ENCODE data around the gene CLPTM1L. TPM values are rescaled to one million over a fixed set of nuclear protein-coding genes. Genes with fewer than 3 reads are reported as not detected.
"Not testable (repeated sequence)": the region's sequence is repeated elsewhere in the genome, so short reads cannot be mapped to it uniquely, and the experiment has no call there.

CLPTM1L gene
- total RNA-seq, 1 donor from 2014 or later = 34.2 TPM

GRCh38 chr5:1292139-1292538 is 52.8 kb downstream of the CLPTM1L start:
- H3K4me3 ChIP-seq = no peak overlapping the region
- H3K27me3 ChIP-seq (ENCODE audit: low read depth) = peaks cover 65% of the 10 kb centered on the region
- peaks cover 12% of the 10 kb centered on the region for H3K4me1 ChIP-seq
- H3K27ac ChIP-seq (replicated peaks) = no peak overlapping the region
- DNase-seq = no peak
- H3K36me3 ChIP-seq = no peaks in the 10 kb centered on the region
- intact Hi-C loops (cut with micrococcal nuclease) = no loop called here
- peaks cover 10% of the 10 kb centered on the region for H3K9me3 ChIP-seq (replicated peaks)
- no peak for TF ChIP-seq CTCF (IDR thresholded peaks at IDR 0.05; ENCODE audit: borderline replicate concordance)

GRCh38 chr5:1291611-1292080 is 53.3 kb downstream of the CLPTM1L start:
- intact Hi-C loops (cut with micrococcal nuclease) = no loop called here
- Histone ChIP-seq H3K9me3 (replicated peaks) (peaks cover 10% of the 10 kb centered on the region), H3K4me1 (peaks cover 12% of the 10 kb centered on the region), H3K27me3 (ENCODE audit: low read depth) (peaks cover 60% of the 10 kb centered on the region), H3K27ac (replicated peaks) (no peak overlapping the region), H3K4me3 (no peak overlapping the region), H3K36me3 (no peaks in the 10 kb centered on the region)
- TF ChIP-seq CTCF (IDR thresholded peaks at IDR 0.05; ENCODE audit: borderline replicate concordance) = no peak
- DNase-seq = no peak

- intact Hi-C loops (cut with micrococcal nuclease); DNase-seq: not testable (repeated sequence)
Measured at GRCh38 chr5:1290956-1291355, 53.9 kb downstream of the CLPTM1L start.

GRCh38 chr5:1289559-1289958 is 55.3 kb downstream of the CLPTM1L start:
- not testable (repeated sequence) for H3K36me3 ChIP-seq, DNase-seq
- H3K27me3 ChIP-seq (ENCODE audit: low read depth) = peaks cover 39% of the 10 kb centered on the region

More at GRCh38 chr5:1290956-1291355, 53.9 kb downstream of the CLPTM1L start:
- H3K4me1 ChIP-seq = peaks cover 12% of the 10 kb centered on the region
- not testable (repeated sequence) for H3K27ac ChIP-seq (replicated peaks); H3K9me3 ChIP-seq (replicated peaks); H3K36me3 ChIP-seq; H3K4me3 ChIP-seq
- H3K27me3 ChIP-seq (ENCODE audit: low read depth) = peaks cover 53% of the 10 kb centered on the region

GRCh38 chr5:1288439-1289335 is 56.2 kb downstream of the CLPTM1L start:
- no peak for DNase-seq

More at GRCh38 chr5:1289559-1289958, 55.3 kb downstream of the CLPTM1L start:
- H3K4me3 ChIP-seq; H3K9me3 ChIP-seq (replicated peaks); H3K27ac ChIP-seq (replicated peaks); intact Hi-C loops (cut with micrococcal nuclease); H3K4me1 ChIP-seq: not testable (repeated sequence)

GRCh38 chr5:1285883-1286291 is 59.0 kb downstream of the CLPTM1L start:
- Histone ChIP-seq H3K27ac (replicated peaks) (no peak overlapping the region), H3K4me1 (no peaks in the 10 kb centered on the region), H3K36me3 (no peaks in the 10 kb centered on the region), H3K9me3 (replicated peaks) (peaks cover 10% of the 10 kb centered on the region), H3K4me3 (no peak overlapping the region), H3K27me3 (ENCODE audit: low read depth) (peaks cover 8% of the 10 kb centered on the region)
- TF ChIP-seq CTCF (IDR thresholded peaks at IDR 0.05; ENCODE audit: borderline replicate concordance) = no peak
- intact Hi-C loops (cut with micrococcal nuclease) = no loop called here
- no peak for DNase-seq

More at GRCh38 chr5:1288439-1289335, 56.2 kb downstream of the CLPTM1L start:
- no peak overlapping the region for H3K27ac ChIP-seq (replicated peaks)
- no peak for TF ChIP-seq CTCF (IDR thresholded peaks at IDR 0.05; ENCODE audit: borderline replicate concordance)
- no peaks in the 10 kb centered on the region for H3K36me3 ChIP-seq
- peaks cover 10% of the 10 kb centered on the region for H3K9me3 ChIP-seq (replicated peaks)
- intact Hi-C loops (cut with micrococcal nuclease) = no loop called here
- H3K27me3 ChIP-seq (ENCODE audit: low read depth) = peaks cover 31% of the 10 kb centered on the region
- no peak overlapping the region for H3K4me3 ChIP-seq
- H3K4me1 ChIP-seq = no peaks in the 10 kb centered on the region

All from left ventricle myocardium inferior (tissue), 1 donor.